IPS-18a (cell line): Measurements from ENCODE around the gene TCF7.

Source experiments
- H3K27ac ChIP-seq: one replicate; pipeline ENCODE4 v1.5.1; 2013; ENCODE audit warnings: low read length
- H3K27me3 ChIP-seq: one replicate; pipeline ENCODE4 v1.6.1; 2013; ENCODE audit warnings: mild to moderate bottlenecking, low read length; ENCODE audit not compliant: control insufficient read depth, insufficient read depth
- H3K36me3 ChIP-seq: one replicate; pipeline ENCODE4 v1.6.1; 2013; ENCODE audit warnings: low read depth, low read length; ENCODE audit not compliant: control insufficient read depth
- H3K4me1 ChIP-seq: one replicate; pipeline ENCODE4 v1.6.1; 2013; ENCODE audit warnings: low read depth, low read length; ENCODE audit not compliant: control insufficient read depth
- H3K4me3 ChIP-seq: one replicate; pipeline ENCODE4 v1.5.1; 2013; ENCODE audit warnings: low read length
- H3K9ac ChIP-seq: one replicate; pipeline ENCODE4 v1.6.1; 2013; ENCODE audit warnings: mild to moderate bottlenecking, low read length, moderate library complexity
- H3K9me3 ChIP-seq: one replicate; pipeline ENCODE4 v1.6.1; 2013; ENCODE audit warnings: low read depth, low read length; ENCODE audit not compliant: control insufficient read depth

TCF7 gene

GRCh38 chr5:134116789-134117761 is 2.6 kb downstream of the TCF7 start:
- Histone ChIP-seq H3K27ac (no peak overlapping the region), H3K4me3 (no peak overlapping the region), H3K4me1 (peaks cover 4% of the 10 kb centered on the region), H3K9ac (no peak overlapping the region), H3K9me3 (no peaks in the 10 kb centered on the region), H3K36me3 (no peaks in the 10 kb centered on the region), H3K27me3 (peaks cover 24% of the 10 kb centered on the region)

- Histone ChIP-seq H3K4me1 (peaks cover 4% of the 10 kb centered on the region), H3K4me3 (no peak overlapping the region), H3K9me3 (no peaks in the 10 kb centered on the region), H3K27ac (no peak overlapping the region), H3K36me3 (no peaks in the 10 kb centered on the region), H3K27me3 (peaks cover 12% of the 10 kb centered on the region), H3K9ac (no peak overlapping the region)
These were observed 3.8 kb downstream of the TCF7 start for GRCh38 chr5:134118212-134118835.

- no peak overlapping the region for H3K9ac ChIP-seq
- peaks cover 6% of the 10 kb centered on the region for H3K27me3 ChIP-seq
- no peak overlapping the region for H3K27ac ChIP-seq
- no peaks in the 10 kb centered on the region for H3K9me3 ChIP-seq
- H3K4me1 ChIP-seq: no peaks in the 10 kb centered on the region
- no peak overlapping the region for H3K4me3 ChIP-seq
- H3K36me3 ChIP-seq: no peaks in the 10 kb centered on the region
These were observed 5.2 kb downstream of the TCF7 start for GRCh38 chr5:134119720-134120119.

GRCh38 chr5:134120386-134121138 is 6.1 kb downstream of the TCF7 start:
- H3K4me1 ChIP-seq: no peaks in the 10 kb centered on the region
- no peaks in the 10 kb centered on the region for H3K9me3 ChIP-seq
- H3K4me3 ChIP-seq: no peak overlapping the region
- no peak overlapping the region for H3K9ac ChIP-seq
- H3K27me3 ChIP-seq: peaks cover 6% of the 10 kb centered on the region
- no peak overlapping the region for H3K27ac ChIP-seq
- H3K36me3 ChIP-seq: no peaks in the 10 kb centered on the region

- no peaks in the 10 kb centered on the region for H3K36me3 ChIP-seq
- H3K9ac ChIP-seq: no peak overlapping the region
- H3K27me3 ChIP-seq: no peaks in the 10 kb centered on the region
- no peaks in the 10 kb centered on the region for H3K9me3 ChIP-seq
- no peak overlapping the region for H3K27ac ChIP-seq
- no peaks in the 10 kb centered on the region for H3K4me1 ChIP-seq
- no peak overlapping the region for H3K4me3 ChIP-seq
These were observed 8.0 kb downstream of the TCF7 start for GRCh38 chr5:134122530-134122929.

- Histone ChIP-seq H3K9me3 (no peaks in the 10 kb centered on the region), H3K4me3 (no peak overlapping the region), H3K36me3 (no peaks in the 10 kb centered on the region), H3K27me3 (no peaks in the 10 kb centered on the region), H3K9ac (no peak overlapping the region), H3K27ac (no peak overlapping the region), H3K4me1 (no peaks in the 10 kb centered on the region)
These were observed 8.9 kb downstream of the TCF7 start for GRCh38 chr5:134123360-134123759.

GRCh38 chr5:134124289-134125038 is 10.0 kb downstream of the TCF7 start:
- H3K9me3 ChIP-seq: no peaks in the 10 kb centered on the region
- no peak overlapping the region for H3K4me3 ChIP-seq
- no peak overlapping the region for H3K9ac ChIP-seq
- no peaks in the 10 kb centered on the region for H3K4me1 ChIP-seq
- no peaks in the 10 kb centered on the region for H3K27me3 ChIP-seq
- no peak overlapping the region for H3K27ac ChIP-seq
- no peaks in the 10 kb centered on the region for H3K36me3 ChIP-seq

GRCh38 chr5:134125039-134126015 is 10.8 kb downstream of the TCF7 start:
- Histone ChIP-seq H3K36me3 (no peaks in the 10 kb centered on the region), H3K9ac (no peak overlapping the region), H3K4me1 (no peaks in the 10 kb centered on the region), H3K4me3 (no peak overlapping the region), H3K27ac (no peak overlapping the region), H3K9me3 (no peaks in the 10 kb centered on the region), H3K27me3 (no peaks in the 10 kb centered on the region)

GRCh38 chr5:134127376-134127861 is 12.9 kb downstream of the TCF7 start:
- no peak overlapping the region for H3K27ac ChIP-seq
- no peak overlapping the region for H3K4me3 ChIP-seq
- no peak overlapping the region for H3K9ac ChIP-seq
- no peaks in the 10 kb centered on the region for H3K9me3 ChIP-seq
- no peaks in the 10 kb centered on the region for H3K4me1 ChIP-seq
- no peaks in the 10 kb centered on the region for H3K36me3 ChIP-seq
- H3K27me3 ChIP-seq: no peaks in the 10 kb centered on the region

- Histone ChIP-seq H3K9ac (no peak overlapping the region), H3K9me3 (no peaks in the 10 kb centered on the region), H3K27ac (no peak overlapping the region), H3K4me1 (no peaks in the 10 kb centered on the region), H3K27me3 (no peaks in the 10 kb centered on the region), H3K4me3 (no peak overlapping the region), H3K36me3 (no peaks in the 10 kb centered on the region)
These were observed 13.6 kb downstream of the TCF7 start for GRCh38 chr5:134127988-134128647.
